Stimulated activated CD4-positive, alpha-beta T cell treated with anti-CD3 and anti-CD28 coated beads, Interleukin-12 subunit alpha, Interleukin-12 subunit beta, amount 100 ng/mL, for 24 hours (primary cell): Measurements from ENCODE around the gene RAB4A.

ENCODE experiments used
- DNase-seq, 2 experiments: peaks; one replicate each; pipeline ENCODE4 v3.0.0-alpha.2; 2020; ENCODE audit warnings: low read depth in 2 of 2

Gene RAB4A

DNA sequence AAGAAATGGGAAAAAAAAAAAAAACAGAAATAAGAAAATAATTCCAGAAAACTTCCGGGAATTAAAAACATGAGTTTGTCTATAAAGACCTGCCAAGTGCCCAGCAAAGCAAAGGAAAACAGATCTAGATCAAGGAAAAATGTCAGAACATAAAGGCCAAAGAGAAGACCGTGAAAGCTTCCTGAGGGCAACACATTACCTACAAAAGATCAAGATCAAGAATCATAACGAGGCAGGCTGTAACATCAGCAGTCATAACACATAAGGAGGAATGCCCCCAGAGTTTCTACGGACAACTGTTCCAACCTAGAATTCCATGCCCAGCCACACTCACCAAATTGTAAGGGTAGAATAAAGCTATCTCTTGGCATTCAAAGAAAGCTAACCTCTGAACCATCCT lies 68.2 kb downstream of the RAB4A start:
- DNase-seq, result no peak

DNA sequence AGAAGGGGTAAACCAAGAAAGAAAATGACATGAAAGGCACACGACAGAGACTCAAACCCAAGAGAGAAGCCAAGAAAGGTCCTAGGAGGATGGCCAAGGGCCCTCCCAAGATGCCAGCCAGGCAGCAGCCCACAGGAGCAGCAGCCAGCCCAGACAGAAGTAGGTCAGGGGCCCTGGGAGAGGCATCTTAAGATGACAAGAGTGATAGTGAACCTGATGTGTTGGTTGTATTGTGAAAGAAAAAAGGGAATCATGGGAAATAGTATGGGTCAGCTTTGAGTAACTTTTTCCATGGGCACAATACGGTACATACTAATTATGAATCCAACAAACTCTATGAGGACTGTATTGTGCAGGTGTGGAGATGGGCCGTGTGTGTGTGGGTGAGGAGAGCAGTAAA lies 68.6 kb downstream of the RAB4A start:
- no peak for DNase-seq

DNA sequence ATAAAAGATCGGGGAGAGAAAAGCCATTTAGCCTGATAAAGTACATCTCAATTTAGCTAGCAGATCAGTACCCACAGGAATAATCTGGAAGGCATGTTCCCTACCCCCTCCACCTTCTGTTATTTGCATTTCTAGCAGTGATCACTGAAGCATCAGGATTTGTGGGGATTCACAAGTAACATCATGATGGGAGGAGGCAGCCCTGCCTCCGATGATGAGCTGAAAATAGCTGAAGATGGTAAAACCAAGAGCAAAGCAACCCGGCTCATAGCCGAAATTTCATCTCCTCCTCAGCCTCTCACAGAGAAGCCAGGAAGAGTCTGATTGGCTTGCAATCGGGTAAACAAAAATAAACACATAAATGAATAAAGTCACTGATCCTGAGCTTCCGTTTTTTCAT lies 69.6 kb downstream of the RAB4A start:
- no peak for DNase-seq

GRCh38 chr1:229341774-229342655 lies 71.1 kb downstream of the RAB4A start:
- DNase-seq, result peak; percentile 55 to 71

DNA sequence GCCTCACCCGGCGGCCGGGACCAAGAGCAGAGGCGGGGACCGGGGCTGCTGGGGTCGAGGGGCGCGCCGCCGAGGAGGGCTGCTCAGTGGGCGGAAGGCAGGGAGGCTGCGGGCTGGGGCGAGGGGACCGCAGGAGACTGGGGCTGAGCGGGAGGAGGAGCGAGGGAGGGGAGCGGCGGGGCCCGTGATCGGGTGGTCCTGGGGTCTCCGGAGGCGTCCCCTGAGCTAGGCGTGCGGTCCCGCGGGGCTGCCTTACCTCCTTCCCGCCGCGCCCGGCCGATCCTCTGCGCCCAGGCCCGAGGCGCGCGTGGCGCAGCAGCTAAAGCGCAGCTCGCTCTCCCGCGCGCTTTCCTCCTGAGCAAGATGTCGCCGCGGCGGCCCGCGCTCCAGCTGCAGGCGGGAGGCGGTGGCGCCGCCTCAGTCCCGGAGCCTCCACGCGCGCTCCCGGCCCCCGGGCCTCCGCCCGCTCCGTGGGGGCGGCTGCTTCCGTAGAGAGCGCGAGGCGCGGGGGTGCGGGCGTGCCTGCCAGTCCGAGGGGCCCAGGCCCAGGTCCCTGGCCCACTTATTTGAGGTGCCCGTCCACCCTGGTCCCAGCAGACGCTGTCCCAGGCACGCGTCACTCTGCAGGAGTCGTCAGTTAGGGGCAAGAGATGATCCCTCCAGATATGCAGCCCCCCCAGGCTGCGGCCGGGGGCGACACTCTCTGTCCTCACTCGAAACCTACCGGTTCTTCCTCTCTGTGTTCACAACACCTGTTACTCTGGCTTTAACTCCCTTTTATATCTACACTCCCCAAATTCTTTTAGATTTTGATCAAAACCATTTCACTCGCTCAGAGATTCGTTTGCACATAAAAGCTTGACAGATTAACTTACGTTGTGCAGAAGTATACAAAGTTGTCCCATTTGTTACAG lies 72.0 kb downstream of the RAB4A start, which contains the start of gene CCSAP:
CCSAP (minus strand) TSS at position 392 of the 914 bp plus-strand sequence. CDS start 582 bp downstream, outside the sequence.
- DNase-seq, result peak in 1 of 2 experiments; percentile 16

DNA sequence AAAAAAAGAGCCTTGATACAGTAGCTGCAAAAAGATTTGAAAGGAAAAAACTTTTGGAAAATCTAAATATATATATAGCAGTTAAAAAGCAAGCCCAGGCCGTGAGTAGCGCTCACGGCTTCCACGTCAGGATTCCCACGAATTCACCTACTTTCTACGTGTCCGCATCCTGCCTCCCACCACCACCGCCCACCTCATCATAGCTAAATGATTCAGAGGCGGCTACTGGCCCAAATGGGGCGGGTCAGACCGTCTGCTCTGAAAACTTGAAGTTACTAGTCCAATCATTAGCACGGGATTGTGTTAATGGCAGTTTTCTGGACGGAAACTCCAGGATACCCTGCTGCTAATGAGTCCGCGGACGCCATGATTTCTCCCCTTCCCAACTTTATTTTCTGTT lies 73.2 kb downstream of the RAB4A start:
- no peak for DNase-seq

DNA sequence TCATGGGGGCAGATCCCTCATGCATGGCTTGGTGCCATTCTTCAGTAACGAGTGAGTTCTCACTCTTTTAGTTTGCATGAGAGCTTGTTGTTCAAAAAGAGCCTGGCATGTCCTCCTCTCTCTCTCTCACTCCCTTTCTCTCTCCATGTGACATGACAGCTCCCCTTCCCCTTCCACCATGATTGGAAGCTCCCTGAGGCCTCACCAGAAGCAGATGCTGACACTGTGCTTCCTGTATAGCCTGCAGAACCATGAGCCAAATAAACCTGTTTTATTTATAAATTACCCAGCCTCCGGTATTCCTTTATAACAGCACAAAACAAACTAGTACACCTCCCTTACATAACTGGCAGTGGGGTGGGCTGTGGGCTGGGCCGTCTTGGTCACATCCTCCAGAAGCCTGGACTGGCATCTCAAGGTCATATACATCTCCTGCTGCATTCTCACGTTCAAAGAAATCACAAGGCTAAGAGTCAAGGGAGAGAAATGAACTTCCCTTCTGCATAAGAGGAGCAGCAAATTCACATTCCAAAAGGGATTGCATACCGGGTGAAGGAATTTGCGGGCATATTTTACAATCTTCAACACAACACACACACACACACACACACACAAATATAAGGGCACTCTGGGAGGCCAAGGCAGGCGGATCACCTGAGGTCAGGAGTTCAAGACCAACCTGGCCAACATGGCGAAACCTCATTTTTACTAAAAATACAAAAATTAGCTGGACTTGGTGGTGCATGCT lies 74.2 kb downstream of the RAB4A start:
- no peak for DNase-seq

DNA sequence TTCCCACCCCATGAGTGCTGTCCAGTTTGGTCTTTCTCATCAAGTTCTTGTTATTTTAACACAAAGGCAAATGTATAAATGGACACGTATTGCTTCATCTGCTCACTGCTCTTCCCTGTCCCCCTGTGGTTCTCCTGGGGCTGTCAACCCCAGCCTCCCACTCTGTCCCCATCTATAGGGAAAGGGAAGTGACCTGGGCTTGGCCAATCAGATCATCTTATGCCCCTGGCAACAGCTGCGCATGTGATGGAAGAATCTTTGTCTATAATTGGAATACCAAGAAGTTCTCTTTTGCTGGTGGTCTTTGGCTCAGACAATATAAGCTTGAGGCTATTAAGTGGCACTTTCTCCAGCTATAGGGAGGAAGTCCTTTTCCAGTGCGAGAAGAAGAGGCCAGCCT lies 76.6 kb downstream of the RAB4A start:
- no peak for DNase-seq

DNA sequence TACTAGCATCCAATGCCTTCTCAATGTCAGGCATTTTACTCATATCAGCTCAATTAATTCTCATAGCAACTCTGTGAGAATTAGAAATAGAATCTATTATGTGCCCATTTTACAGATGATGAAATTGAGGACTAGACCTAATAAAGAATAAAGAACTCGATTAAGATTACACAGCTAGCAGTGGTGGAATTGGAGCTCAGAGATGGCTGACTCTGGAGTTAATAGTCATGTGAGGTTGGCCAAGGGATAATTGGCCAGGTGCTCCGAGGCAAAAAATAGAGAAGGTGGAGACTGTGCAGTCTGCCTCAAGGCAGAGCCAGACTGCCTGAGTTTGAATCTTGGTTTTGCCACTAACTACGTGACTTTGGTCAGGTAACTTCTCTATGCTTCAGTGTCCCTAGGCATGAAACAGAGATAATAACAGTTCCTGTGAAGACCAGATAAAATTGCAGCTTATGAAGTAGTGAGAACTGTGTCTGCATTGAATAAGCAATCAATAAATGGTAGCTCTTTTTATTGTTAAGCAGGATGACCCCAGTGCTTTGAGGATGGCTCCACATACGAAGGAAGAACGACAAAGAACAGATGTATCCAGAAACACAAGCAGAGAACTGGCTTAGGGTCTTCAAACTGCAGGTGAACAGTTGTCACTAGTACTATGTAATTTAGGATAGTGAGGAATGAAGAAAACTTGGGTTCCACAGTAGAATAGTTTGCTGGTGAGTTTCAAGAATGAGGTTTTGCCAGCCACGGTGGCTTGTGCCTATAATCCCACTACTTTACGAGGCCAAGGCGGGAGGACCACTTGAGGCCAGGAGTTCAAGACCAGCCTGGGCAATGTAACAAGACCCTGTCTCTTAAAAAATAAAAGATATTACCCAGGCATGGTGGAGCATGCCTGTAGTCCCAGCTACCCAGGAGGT lies 78.8 kb downstream of the RAB4A start:
- no peak for DNase-seq

GRCh38 chr1:229352975-229353374 lies 82.1 kb downstream of the RAB4A start:
- no peak for DNase-seq

DNA sequence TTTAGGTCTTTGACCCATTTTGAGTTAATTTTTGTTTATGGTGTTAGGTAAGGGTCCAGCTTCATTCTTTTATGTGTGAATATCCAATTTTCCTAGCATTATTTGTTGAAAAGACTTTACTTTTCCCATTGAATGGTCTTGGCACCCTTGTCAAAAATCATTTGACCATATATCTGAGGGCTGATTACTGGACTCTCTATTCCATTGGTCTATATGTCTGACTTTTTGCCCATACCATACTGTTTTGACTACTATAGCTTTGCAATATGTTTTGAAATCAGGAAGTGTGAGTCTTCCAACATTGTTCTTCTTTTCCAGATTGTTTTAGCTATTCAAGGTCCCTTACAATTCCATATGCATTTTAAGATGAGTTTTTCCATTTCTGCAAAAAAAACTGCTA lies 83.3 kb downstream of the RAB4A start:
- DNase-seq, result no peak
